ENCODE measurements around the gene SFXN5. TPM values are rescaled to one million over a fixed set of nuclear protein-coding genes. Genes with fewer than 3 reads are reported as not detected.

Gene SFXN5
- total and polyA plus RNA-seq, 2 of the 8 experiments (the other 6 are each of a cell fraction or from before 2014, with no cell fraction given): 29.3 to 33.1 TPM

DNA sequence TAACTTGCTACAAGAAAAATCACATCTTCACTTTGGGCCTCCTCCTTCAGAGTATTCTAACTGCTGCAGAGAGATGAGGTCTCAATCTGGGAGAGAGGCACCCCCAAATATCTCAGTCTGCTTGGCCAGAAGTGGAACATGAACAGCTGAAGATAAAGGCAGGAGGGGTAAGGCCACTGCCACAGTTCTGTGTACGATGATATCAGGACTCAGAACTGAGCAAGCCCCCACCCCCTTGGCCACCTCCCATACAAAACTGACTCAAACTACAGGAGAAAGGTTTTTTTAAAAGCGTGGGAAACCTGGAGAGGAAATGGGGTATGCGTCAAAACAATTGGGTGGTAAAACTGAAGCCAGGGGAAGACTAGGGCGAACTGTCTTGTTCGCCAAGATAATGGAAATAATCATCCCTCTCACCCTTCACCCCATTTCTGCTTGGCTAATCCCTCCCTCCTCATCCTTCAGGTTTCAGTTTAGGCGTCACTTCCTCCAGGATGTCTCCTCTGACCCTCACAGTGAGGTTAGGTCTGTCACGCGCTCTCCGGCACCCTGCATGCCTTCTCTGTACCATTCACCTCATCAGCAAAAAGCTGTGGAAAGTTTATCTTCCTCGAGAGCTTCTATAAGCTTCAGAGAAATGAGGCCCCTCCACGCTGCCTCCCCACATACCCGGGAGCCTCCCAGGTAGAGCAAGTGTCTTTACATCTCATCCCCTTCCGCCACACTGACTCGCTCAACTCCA lies 64.4 kb downstream of the SFXN5 start:
- Histone ChIP-seq H4K20me1 (replicated peaks in 1 of 2; ENCODE audit: control insufficient read depth in 1 of 2, insufficient read depth in 2 of 2, low read length in 2 of 2) (peaks cover 0 to 4% of the 10 kb centered on the region in 2 experiments), H3K4me3 (ENCODE audit: extremely low read depth in 1 of 4, insufficient read depth in 2 of 4, low read depth in 3 of 4, low read length in 4 of 4) (no peak overlapping the region), H3K4me1 (replicated peaks in 1 of 4; ENCODE audit: control insufficient read depth in 3 of 4, insufficient read depth in 4 of 4, low read length in 3 of 4) (no peaks in the 10 kb centered on the region), H4K91ac (replicated peaks; ENCODE audit: insufficient read length, low read length) (no peak overlapping the region), H3K36me3 (ENCODE audit: control insufficient read depth in 2 of 4, insufficient read depth in 4 of 4, low read length in 3 of 4) (no peaks in the 10 kb centered on the region), H3K56ac (replicated peaks; ENCODE audit: insufficient read length, low read depth, low read length) (no peak overlapping the region), H2BK20ac (ENCODE audit: low read length) (no peak overlapping the region), H3K27me3 (replicated peaks in 1 of 4; ENCODE audit: control insufficient read depth in 3 of 4, extremely low read depth in 1 of 4, insufficient read depth in 3 of 4, low read length in 3 of 4) (no peaks in the 10 kb centered on the region), H3K18ac (ENCODE audit: extremely low read depth, low read length) (no peak overlapping the region), H4K5ac (ENCODE audit: insufficient read length, low read depth, low read length) (no peak overlapping the region), H3K23me2 (ENCODE audit: low read depth, low read length) (no peaks in the 10 kb centered on the region), H3K79me2 (ENCODE audit: control insufficient read depth in 1 of 2, insufficient read depth in 2 of 2, low read length in 2 of 2) (no peaks in the 10 kb centered on the region), H2BK5ac (ENCODE audit: low read depth, low read length) (no peak overlapping the region), H3K4me2 (ENCODE audit: insufficient read depth in 1 of 2, low read depth in 2 of 2, low read length in 2 of 2) (no peak overlapping the region), H3K23ac (ENCODE audit: insufficient read length) (no peak overlapping the region), H3K14ac (ENCODE audit: insufficient read length) (no peak overlapping the region), H3K27ac (ENCODE audit: low read depth, low read length) (no peak overlapping the region), H3K9ac (replicated peaks in 1 of 4; ENCODE audit: extremely low read depth in 1 of 4, low read depth in 3 of 4, low read length in 3 of 4) (no peak overlapping the region), H3K4ac (replicated peaks; ENCODE audit: insufficient read length, low read depth, low read length) (no peak overlapping the region), H2AFZ (ENCODE audit: low read length) (no peak overlapping the region), H3K9me3 (ENCODE audit: insufficient read depth in 2 of 2, low read depth in 1 of 2, low read length in 1 of 2) (no peaks in the 10 kb centered on the region), H2BK120ac (replicated peaks; ENCODE audit: low read depth, low read length) (no peak overlapping the region), H4K8ac (ENCODE audit: extremely low read depth, insufficient read depth, low read length) (no peak overlapping the region), H2BK12ac (ENCODE audit: low read depth, low read length) (no peak overlapping the region), H2BK15ac (ENCODE audit: low read length) (no peak overlapping the region), H3K79me1 (ENCODE audit: low read depth, low read length) (no peaks in the 10 kb centered on the region), H2AK5ac (ENCODE audit: low read depth, low read length) (no peak overlapping the region)
- DNase-seq (ENCODE audit: low read depth in 1 of 2, low spot score in 2 of 2) (peak in 1 of 2 experiments; percentile 31), FAIRE-seq (no peak)
- TF ChIP-seq SP1 (IDR thresholded peaks at IDR 0.05; ENCODE audit: low read depth, low read length) (no peak), POLR2A (IDR thresholded peaks at IDR 0.05; ENCODE audit: control extremely low read depth in 1 of 2, low read depth in 2 of 2, low read length in 2 of 2) (no peak), CEBPB (IDR thresholded peaks at IDR 0.05; ENCODE audit: low read depth, low read length) (no peak), GTF2F1 (IDR thresholded peaks at IDR 0.05; ENCODE audit: borderline replicate concordance, low read depth, low read length) (no peak), SP2 (IDR thresholded peaks at IDR 0.05; ENCODE audit: low read length) (no peak), KDM4A (IDR thresholded peaks at IDR 0.05; ENCODE audit: low read depth, low read length, severe bottlenecking) (no peak), NANOG (IDR thresholded peaks at IDR 0.05; ENCODE audit: insufficient read depth, low read depth, low read length, poor library complexity, severe bottlenecking) (no peak)
- TF ChIP-seq, protein P1, sequence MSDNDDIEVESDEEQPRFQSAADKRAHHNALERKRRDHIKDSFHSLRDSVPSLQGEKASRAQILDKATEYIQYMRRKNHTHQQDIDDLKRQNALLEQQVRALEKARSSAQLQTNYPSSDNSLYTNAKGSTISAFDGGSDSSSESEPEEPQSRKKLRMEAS (IDR thresholded peaks at IDR 0.05): no peak
- 88% methylated on average over 14 of the region's 14 CpGs; no CpG with 5 or more reads in 1 of the 2 experiments for WGBS, 2 experiments (ENCODE audit: extremely low coverage in 1 of 2, insufficient coverage in 1 of 2, insufficient read length in 1 of 2, insufficient replicate concordance in 2 of 2, low coverage in 1 of 2, low lambda C conversion rate in 2 of 2, missing lambda C conversion rate in 1 of 2)
- ChIA-PET POLR2A (ENCODE audit: partially characterized antibody) (no interaction called here), CTCF (ENCODE audit: partially characterized antibody) (interaction anchor here (0.6 to 2.3 kb wide), 5 partner anchors 11 to 171 kb away, joined by 3 to 7 read pairs (median 4); no protein-coding TSS in a partner anchor)
